ENCODE measurements around the gene PRPF8. TPM values are rescaled to one million over a fixed set of nuclear protein-coding genes. Genes with fewer than 3 reads are reported as not detected.

PRPF8 gene
- polyA plus RNA-seq, 1 donor from 2014 or later: 56.9 TPM

DNA sequence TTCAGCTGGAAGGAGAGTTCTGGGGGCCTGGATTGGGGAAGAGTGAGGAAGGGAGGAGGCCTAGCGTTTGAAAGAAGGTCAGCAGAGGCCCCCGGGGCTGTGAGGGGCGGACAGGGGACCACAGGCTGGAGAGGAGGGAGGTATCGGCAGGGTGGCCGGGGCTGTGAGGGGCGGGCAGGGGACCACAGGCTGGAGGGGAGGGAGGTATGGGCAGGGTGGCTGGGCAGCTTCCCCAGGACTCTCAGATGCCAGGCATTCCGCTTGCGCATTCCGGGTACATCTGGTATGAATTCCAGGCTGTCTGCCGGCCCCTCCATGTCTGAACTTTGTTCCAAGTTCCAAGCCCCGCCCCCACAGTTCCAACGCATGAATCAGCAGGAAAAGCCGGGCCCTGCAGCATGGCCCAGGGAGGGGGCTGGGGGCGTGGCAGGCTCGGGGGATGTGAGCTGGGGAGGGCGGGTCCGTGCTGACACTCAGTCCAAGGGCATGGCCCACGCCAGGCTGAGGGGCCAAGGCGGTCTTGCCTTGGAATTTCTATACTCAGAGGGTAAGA, 29.8 kb upstream of the PRPF8 start:
- no peaks in the 10 kb centered on the region for H4K20me1 ChIP-seq (ENCODE audit: insufficient read depth)
- peak overlapping the region; percentile 73 for H3K4me2 ChIP-seq (ENCODE audit: low read length)
- H3K36me3 ChIP-seq (ENCODE audit: insufficient read depth, low read length): no peaks in the 10 kb centered on the region
- H3K79me2 ChIP-seq (replicated peaks; ENCODE audit: insufficient read depth, low read length): peaks cover 4% of the 10 kb centered on the region
- no peak overlapping the region for H3K27ac ChIP-seq (ENCODE audit: low read length)
- peak overlapping the region; percentile 88 for H3K9ac ChIP-seq (ENCODE audit: low read length)
- H3K9me3 ChIP-seq (ENCODE audit: low read length): no peaks in the 10 kb centered on the region
- TF ChIP-seq TAF1 (IDR thresholded peaks at IDR 0.05; ENCODE audit: low read depth): no peak
- TF ChIP-seq POLR2AphosphoS5 (IDR thresholded peaks at IDR 0.05): no peak
- TF ChIP-seq, protein P1, sequence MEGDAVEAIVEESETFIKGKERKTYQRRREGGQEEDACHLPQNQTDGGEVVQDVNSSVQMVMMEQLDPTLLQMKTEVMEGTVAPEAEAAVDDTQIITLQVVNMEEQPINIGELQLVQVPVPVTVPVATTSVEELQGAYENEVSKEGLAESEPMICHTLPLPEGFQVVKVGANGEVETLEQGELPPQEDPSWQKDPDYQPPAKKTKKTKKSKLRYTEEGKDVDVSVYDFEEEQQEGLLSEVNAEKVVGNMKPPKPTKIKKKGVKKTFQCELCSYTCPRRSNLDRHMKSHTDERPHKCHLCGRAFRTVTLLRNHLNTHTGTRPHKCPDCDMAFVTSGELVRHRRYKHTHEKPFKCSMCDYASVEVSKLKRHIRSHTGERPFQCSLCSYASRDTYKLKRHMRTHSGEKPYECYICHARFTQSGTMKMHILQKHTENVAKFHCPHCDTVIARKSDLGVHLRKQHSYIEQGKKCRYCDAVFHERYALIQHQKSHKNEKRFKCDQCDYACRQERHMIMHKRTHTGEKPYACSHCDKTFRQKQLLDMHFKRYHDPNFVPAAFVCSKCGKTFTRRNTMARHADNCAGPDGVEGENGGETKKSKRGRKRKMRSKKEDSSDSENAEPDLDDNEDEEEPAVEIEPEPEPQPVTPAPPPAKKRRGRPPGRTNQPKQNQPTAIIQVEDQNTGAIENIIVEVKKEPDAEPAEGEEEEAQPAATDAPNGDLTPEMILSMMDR (IDR thresholded peaks at IDR 0.05; ENCODE audit: poor library complexity, severe bottlenecking): no peak
- TF ChIP-seq EZH2 (IDR thresholded peaks at IDR 0.05; ENCODE audit: borderline replicate concordance, insufficient read depth, low read length, poor library complexity, severe bottlenecking): no peak
- no peak for TF ChIP-seq RAD21 (conservative IDR thresholded peaks at IDR 0.05)
- no peak for TF ChIP-seq EP300 (conservative IDR thresholded peaks at IDR 0.05; ENCODE audit: poor library complexity, severe bottlenecking)
- TF ChIP-seq SMC3 (conservative IDR thresholded peaks at IDR 0.05; ENCODE audit: poor library complexity): no peak
- no peaks in the 10 kb centered on the region for H3K9me2 ChIP-seq (ENCODE audit: insufficient read depth, low read length)
- peaks cover 4% of the 10 kb centered on the region for H3F3A ChIP-seq (ENCODE audit: insufficient read depth, low read length, poor library complexity, severe bottlenecking)
- H3K27me3 ChIP-seq (ENCODE audit: insufficient read depth, low read depth, low read length): peaks cover 19% of the 10 kb centered on the region
- H3K4me3 ChIP-seq (ENCODE audit: low read length): peak overlapping the region; percentile 96
- H2AFZ ChIP-seq (ENCODE audit: low read depth, low read length): no peak overlapping the region

DNA sequence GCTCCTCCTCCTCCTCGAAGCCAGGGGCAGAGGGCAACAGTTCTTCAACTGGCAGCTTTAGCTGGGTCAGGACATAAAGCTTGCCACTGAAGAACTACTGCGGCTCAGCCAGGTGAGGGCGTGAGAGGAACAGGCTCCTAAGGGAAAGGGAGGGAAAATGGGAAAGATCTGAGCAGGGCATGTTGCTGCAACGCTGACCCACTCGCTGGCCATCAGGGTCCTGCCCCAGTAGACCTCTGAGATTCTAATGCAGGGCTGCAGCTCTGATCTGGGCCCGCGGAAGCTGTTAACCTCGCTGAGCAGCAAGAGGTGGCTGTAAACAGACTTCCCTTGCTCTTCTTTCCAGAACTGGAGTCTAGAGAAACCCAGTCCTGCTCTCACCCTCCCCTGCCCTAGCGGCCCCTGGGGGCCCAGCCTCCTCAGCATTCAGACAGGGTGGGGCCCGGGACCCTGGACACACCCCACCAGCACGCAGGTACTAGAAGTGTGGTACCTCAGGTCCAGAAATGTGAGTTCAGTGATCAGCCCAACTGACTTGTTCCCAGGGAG, 29.3 kb upstream of the PRPF8 start:
- no peaks in the 10 kb centered on the region for H3K9me2 ChIP-seq (ENCODE audit: insufficient read depth, low read length)
- H4K20me1 ChIP-seq (ENCODE audit: insufficient read depth): no peaks in the 10 kb centered on the region
- H3K4me2 ChIP-seq (ENCODE audit: low read length): peak overlapping the region; percentile 39
- H2AFZ ChIP-seq (ENCODE audit: low read depth, low read length): no peak overlapping the region
- no peaks in the 10 kb centered on the region for H3K9me3 ChIP-seq (ENCODE audit: low read length)
- H3F3A ChIP-seq (ENCODE audit: insufficient read depth, low read length, poor library complexity, severe bottlenecking): peaks cover 4% of the 10 kb centered on the region
- H3K27ac ChIP-seq (ENCODE audit: low read length): no peak overlapping the region
- peak overlapping the region; percentile 88 for H3K9ac ChIP-seq (ENCODE audit: low read length)
- no peaks in the 10 kb centered on the region for H3K36me3 ChIP-seq (ENCODE audit: insufficient read depth, low read length)
- peak overlapping the region; percentile 96 for H3K4me3 ChIP-seq (ENCODE audit: low read length)
- H3K79me2 ChIP-seq (replicated peaks; ENCODE audit: insufficient read depth, low read length): peaks cover 4% of the 10 kb centered on the region
- TF ChIP-seq EZH2 (IDR thresholded peaks at IDR 0.05; ENCODE audit: borderline replicate concordance, insufficient read depth, low read length, poor library complexity, severe bottlenecking): no peak
- TF ChIP-seq EP300 (conservative IDR thresholded peaks at IDR 0.05; ENCODE audit: poor library complexity, severe bottlenecking): no peak
- TF ChIP-seq, protein P1 (IDR thresholded peaks at IDR 0.05; ENCODE audit: poor library complexity, severe bottlenecking): peak; percentile 76
- TF ChIP-seq SMC3 (conservative IDR thresholded peaks at IDR 0.05; ENCODE audit: poor library complexity): peak; percentile 73
- TF ChIP-seq POLR2AphosphoS5 (IDR thresholded peaks at IDR 0.05): no peak
- TF ChIP-seq, protein P2, sequence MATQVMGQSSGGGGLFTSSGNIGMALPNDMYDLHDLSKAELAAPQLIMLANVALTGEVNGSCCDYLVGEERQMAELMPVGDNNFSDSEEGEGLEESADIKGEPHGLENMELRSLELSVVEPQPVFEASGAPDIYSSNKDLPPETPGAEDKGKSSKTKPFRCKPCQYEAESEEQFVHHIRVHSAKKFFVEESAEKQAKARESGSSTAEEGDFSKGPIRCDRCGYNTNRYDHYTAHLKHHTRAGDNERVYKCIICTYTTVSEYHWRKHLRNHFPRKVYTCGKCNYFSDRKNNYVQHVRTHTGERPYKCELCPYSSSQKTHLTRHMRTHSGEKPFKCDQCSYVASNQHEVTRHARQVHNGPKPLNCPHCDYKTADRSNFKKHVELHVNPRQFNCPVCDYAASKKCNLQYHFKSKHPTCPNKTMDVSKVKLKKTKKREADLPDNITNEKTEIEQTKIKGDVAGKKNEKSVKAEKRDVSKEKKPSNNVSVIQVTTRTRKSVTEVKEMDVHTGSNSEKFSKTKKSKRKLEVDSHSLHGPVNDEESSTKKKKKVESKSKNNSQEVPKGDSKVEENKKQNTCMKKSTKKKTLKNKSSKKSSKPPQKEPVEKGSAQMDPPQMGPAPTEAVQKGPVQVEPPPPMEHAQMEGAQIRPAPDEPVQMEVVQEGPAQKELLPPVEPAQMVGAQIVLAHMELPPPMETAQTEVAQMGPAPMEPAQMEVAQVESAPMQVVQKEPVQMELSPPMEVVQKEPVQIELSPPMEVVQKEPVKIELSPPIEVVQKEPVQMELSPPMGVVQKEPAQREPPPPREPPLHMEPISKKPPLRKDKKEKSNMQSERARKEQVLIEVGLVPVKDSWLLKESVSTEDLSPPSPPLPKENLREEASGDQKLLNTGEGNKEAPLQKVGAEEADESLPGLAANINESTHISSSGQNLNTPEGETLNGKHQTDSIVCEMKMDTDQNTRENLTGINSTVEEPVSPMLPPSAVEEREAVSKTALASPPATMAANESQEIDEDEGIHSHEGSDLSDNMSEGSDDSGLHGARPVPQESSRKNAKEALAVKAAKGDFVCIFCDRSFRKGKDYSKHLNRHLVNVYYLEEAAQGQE (IDR thresholded peaks at IDR 0.05; ENCODE audit: borderline replicate concordance): no peak
- TF ChIP-seq RAD21 (conservative IDR thresholded peaks at IDR 0.05): peak; percentile 70
- no peak for TF ChIP-seq TAF1 (IDR thresholded peaks at IDR 0.05; ENCODE audit: low read depth)
- peak; percentile 17 for TF ChIP-seq MXI1 (conservative IDR thresholded peaks at IDR 0.05; ENCODE audit: poor library complexity, severe bottlenecking)
- H3K27me3 ChIP-seq (ENCODE audit: insufficient read depth, low read depth, low read length): peaks cover 24% of the 10 kb centered on the region

Measured in neural cell (in vitro differentiated cells).